PC-3 (cell line): ENCODE results near the gene STAT1. TPM values are rescaled to one million over a fixed set of nuclear protein-coding genes. Genes with fewer than 3 reads are reported as not detected.

Experiments used
- ATAC-seq: fragments of 200-7000 bp; cut with Tn5 transposase; 2 replicates; pipeline ENCODE4 v1.9.1; 2020; ENCODE audit warnings: mild to moderate bottlenecking, moderate library complexity
- BruUV-seq: library from RNA; stranded (reverse); fragments of 400-500 nt; replicated peaks from 2 replicates; lab custom pipeline; 2021; lab: Mats Ljungman, UMichigan
- CTCF ChIA-PET: fragments of 300-600 bp; sonication (Branson Sonifier 250); formaldehyde crosslinking; loops from one replicate; lab custom pipeline; 2022; ENCODE audit warnings: antibody characterized with exemption; lab: Charles Lee
- POLR2A ChIA-PET: fragments of 300-600 bp; sonication (Branson Sonifier 250); formaldehyde crosslinking; loops from one replicate; lab custom pipeline; 2022; ENCODE audit warnings: antibody characterized with exemption; ENCODE audit not compliant: unreplicated experiment; lab: Charles Lee
- DNase-seq: peaks from one replicate; pipeline ENCODE4 v3.0.0-alpha.2; 2015
- H2AFZ ChIP-seq: fragments of 300-600 bp; sonication (generic); 2 replicates; pipeline ENCODE4 v1.6.0; 2016; ENCODE audit warnings: antibody characterized with exemption, low read length
- H3F3A ChIP-seq: fragments of 300-600 bp; sonication (generic); one replicate; pipeline ENCODE4 v1.6.0; 2017; ENCODE audit warnings: antibody characterized with exemption, low read length, control low read depth, mild to moderate bottlenecking; ENCODE audit not compliant: unreplicated experiment
- H3K27ac ChIP-seq: fragments of 300-600 bp; sonication (generic); 2 replicates; pipeline ENCODE4 v1.5.1; 2016; ENCODE audit warnings: mild to moderate bottlenecking, low read length
- H3K27me3 ChIP-seq: fragments of 300-600 bp; sonication (generic); 2 replicates; pipeline ENCODE4 v1.6.1; 2016; ENCODE audit warnings: low read length, mixed read lengths
- H3K36me3 ChIP-seq: fragments of 300-600 bp; sonication (generic); 2 replicates; pipeline ENCODE4 v1.6.1; 2016; ENCODE audit warnings: low read depth, mixed run types, low read length, mixed read lengths
- H3K4me1 ChIP-seq: fragments of 300-600 bp; sonication (generic); 2 replicates; pipeline ENCODE4 v1.5.1; 2016; ENCODE audit warnings: low read length; ENCODE audit not compliant: insufficient read depth
- H3K4me2 ChIP-seq: fragments of 300-600 bp; sonication (generic); 2 replicates; pipeline ENCODE4 v1.6.0; 2016; ENCODE audit warnings: low read length
- H3K4me3 ChIP-seq: fragments of 300-600 bp; sonication (generic); 2 replicates; pipeline ENCODE4 v1.5.1; 2016; ENCODE audit warnings: mild to moderate bottlenecking, low read length, mixed read lengths
- H3K79me2 ChIP-seq: fragments of 300-600 bp; sonication (generic); 2 replicates; pipeline ENCODE4 v1.6.1; 2017; ENCODE audit warnings: low read length, mixed read lengths
- H3K9ac ChIP-seq: fragments of 300-600 bp; sonication (generic); 2 replicates; pipeline ENCODE4 v1.6.0; 2016; ENCODE audit warnings: mild to moderate bottlenecking, low read length
- H3K9me2 ChIP-seq: fragments of 300-600 bp; sonication (generic); replicated peaks from 2 replicates; pipeline ENCODE4 v1.6.1; 2016; ENCODE audit warnings: mixed run types, low read length, mixed read lengths
- H3K9me3 ChIP-seq: fragments of 300-600 bp; sonication (generic); 2 replicates; pipeline ENCODE4 v1.6.1; 2016; ENCODE audit warnings: low read length, mixed read lengths
- H4K20me1 ChIP-seq: fragments of 300-600 bp; sonication (generic); 2 replicates; pipeline ENCODE4 v1.6.1; 2016; ENCODE audit warnings: low read length, mixed read lengths
- EZH2 ChIP-seq: fragments of 300-600 bp; sonication (generic); IDR thresholded peaks from one replicate; pipeline ENCODE4 v1.6.1; 2017; ENCODE audit warnings: antibody characterized with exemption, mild to moderate bottlenecking, low read length; ENCODE audit not compliant: unreplicated experiment
- EZH2phosphoT487 ChIP-seq: fragments of 300-600 bp; sonication (generic); IDR thresholded peaks from 2 replicates; pipeline ENCODE4 v1.6.1; 2018; ENCODE audit warnings: mild to moderate bottlenecking, antibody characterized with exemption, low read length, borderline replicate concordance
- intact Hi-C: fragments of 100-400 bp; cut with micrococcal nuclease; formaldehyde crosslinking; loops from 2 replicates; pipeline ENCODE4 v1.9.0; 2023
- total RNA-seq: library from RNA; depleted of rRNA; stranded (reverse); fragments of >200 nt; gene quantifications from 2 replicates; pipeline ENCODE4 v1.2.3, GENCODE V29; 2014
- TF ChIP-seq, protein P1 (sequence below): fragments of 300-600 bp; sonication (generic); conservative IDR thresholded peaks from 2 replicates; pipeline ENCODE4 v1.5.1; 2017; ENCODE audit warnings: antibody characterized with exemption, low read depth, mild to moderate bottlenecking, low read length

Gene STAT1
- total RNA-seq, 1 experiment from 2014 or later, result 47.9 TPM

DNA sequence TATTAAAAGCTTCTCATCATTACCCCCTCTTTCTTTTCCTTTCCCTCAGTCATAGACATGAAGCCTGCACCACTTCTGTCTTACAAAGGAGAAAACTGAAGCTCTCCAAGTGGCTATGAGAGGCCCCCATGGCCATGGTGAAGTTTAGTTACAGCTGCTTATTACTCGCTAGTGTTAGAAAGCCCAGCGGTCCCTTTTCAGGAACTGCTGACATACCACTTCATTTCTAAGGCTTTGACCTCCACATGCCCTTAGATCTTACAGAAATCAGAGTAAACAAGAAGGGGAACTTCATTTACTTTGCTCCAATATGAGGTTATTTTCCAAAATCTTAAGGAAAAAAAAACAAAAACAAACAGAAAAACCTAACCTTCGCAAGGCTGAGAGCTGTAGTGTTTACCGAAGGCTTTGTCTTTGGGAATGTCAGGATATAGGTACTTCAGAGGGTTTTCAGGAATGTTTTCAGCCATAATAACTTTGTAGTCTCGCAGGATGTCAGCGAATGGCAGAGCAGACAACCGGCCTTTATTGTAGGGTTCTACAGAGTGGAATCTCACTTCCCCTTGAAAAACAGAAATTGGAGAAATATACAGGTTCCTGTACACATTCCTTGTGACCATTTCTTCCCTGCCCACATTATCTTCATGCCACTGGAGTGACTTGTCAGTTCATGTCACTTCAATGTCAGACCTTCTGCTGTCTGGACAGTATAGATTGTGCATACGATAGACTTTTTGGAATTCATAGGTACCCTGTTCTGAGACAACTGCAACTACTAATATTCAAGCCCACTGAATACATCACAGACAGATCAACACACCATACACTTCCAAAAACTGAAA, 18.8 kb upstream of the STAT1 start:
- no peak overlapping the region for H2AFZ ChIP-seq
- ATAC-seq (no peak), DNase-seq (no peak)
- no TSS peak for BruUV-seq
- no peaks in the 10 kb centered on the region for H3K36me3 ChIP-seq
- POLR2A ChIA-PET, result no interaction called here
- H3K4me2 ChIP-seq, result no peak overlapping the region
- no peaks in the 10 kb centered on the region for H4K20me1 ChIP-seq
- TF ChIP-seq EZH2 (no peak), EZH2phosphoT487 (no peak)
- TF ChIP-seq, protein P1, sequence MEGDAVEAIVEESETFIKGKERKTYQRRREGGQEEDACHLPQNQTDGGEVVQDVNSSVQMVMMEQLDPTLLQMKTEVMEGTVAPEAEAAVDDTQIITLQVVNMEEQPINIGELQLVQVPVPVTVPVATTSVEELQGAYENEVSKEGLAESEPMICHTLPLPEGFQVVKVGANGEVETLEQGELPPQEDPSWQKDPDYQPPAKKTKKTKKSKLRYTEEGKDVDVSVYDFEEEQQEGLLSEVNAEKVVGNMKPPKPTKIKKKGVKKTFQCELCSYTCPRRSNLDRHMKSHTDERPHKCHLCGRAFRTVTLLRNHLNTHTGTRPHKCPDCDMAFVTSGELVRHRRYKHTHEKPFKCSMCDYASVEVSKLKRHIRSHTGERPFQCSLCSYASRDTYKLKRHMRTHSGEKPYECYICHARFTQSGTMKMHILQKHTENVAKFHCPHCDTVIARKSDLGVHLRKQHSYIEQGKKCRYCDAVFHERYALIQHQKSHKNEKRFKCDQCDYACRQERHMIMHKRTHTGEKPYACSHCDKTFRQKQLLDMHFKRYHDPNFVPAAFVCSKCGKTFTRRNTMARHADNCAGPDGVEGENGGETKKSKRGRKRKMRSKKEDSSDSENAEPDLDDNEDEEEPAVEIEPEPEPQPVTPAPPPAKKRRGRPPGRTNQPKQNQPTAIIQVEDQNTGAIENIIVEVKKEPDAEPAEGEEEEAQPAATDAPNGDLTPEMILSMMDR, result no peak
- no peak overlapping the region for H3K4me3 ChIP-seq
- H3K27ac ChIP-seq, result no peak overlapping the region
- H3K9me3 ChIP-seq, result no peaks in the 10 kb centered on the region
- H3F3A ChIP-seq, result no peaks in the 10 kb centered on the region
- H3K79me2 ChIP-seq, result no peaks in the 10 kb centered on the region
- no peaks in the 10 kb centered on the region for H3K27me3 ChIP-seq
- peaks cover 3% of the 10 kb centered on the region; the same call in 1 of the 2 replicates for H3K9me2 ChIP-seq
- CTCF ChIA-PET, result no interaction called here
- no peak overlapping the region for H3K9ac ChIP-seq
- intact Hi-C loops, result no loop called here
- peaks cover under 1% of the 10 kb centered on the region; the same call in 1 of the 2 replicates for H3K4me1 ChIP-seq

DNA sequence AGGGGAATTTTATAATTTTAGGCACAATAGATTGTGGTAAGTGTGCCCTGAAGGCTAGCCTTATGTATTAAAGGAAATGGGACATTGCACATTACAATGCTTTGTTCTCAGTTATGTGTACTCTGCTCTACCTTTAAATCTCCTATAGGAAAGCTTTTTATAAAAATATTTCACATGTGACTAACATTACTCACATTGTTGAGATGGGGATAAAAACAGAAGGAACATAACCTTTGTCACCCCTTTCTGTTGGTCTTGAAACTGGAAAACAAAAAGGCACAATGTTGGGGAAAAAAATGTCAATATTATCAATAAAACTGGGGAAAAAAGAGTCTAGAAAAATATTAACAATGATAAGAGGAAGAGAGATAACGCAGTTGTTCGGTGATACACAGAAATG, 17.3 kb upstream of the STAT1 start:
- Histone ChIP-seq H3K4me2 (no peak overlapping the region), H3K4me3 (no peak overlapping the region), H3K36me3 (no peaks in the 10 kb centered on the region), H3K9ac (no peak overlapping the region), H3K79me2 (no peaks in the 10 kb centered on the region), H3K9me2 (no peaks in the 10 kb centered on the region), H4K20me1 (no peaks in the 10 kb centered on the region), H3K9me3 (no peaks in the 10 kb centered on the region), H3K4me1 (no peaks in the 10 kb centered on the region), H3F3A (no peaks in the 10 kb centered on the region), H3K27me3 (no peaks in the 10 kb centered on the region), H2AFZ (no peak overlapping the region), H3K27ac (no peak overlapping the region)
- TF ChIP-seq EZH2 (no peak), EZH2phosphoT487 (no peak)
- TF ChIP-seq, protein P1, result no peak
- DNase-seq (no peak), ATAC-seq (no peak)
- ChIA-PET POLR2A (no interaction called here), CTCF (no interaction called here)
- intact Hi-C loops, result no loop called here
- no TSS peak for BruUV-seq
